Stimulated activated CD4-positive, alpha-beta T cell treated with anti-CD3 and anti-CD28 coated beads, Interleukin-2, amount 100 ng/mL, for 24 hours (primary cell): ENCODE results near the gene MROH2B.

ENCODE experiments used
- DNase-seq, 2 donors: peaks; one replicate each; pipeline ENCODE4 v3.0.0-alpha.2; 2020

The MROH2B gene

DNA sequence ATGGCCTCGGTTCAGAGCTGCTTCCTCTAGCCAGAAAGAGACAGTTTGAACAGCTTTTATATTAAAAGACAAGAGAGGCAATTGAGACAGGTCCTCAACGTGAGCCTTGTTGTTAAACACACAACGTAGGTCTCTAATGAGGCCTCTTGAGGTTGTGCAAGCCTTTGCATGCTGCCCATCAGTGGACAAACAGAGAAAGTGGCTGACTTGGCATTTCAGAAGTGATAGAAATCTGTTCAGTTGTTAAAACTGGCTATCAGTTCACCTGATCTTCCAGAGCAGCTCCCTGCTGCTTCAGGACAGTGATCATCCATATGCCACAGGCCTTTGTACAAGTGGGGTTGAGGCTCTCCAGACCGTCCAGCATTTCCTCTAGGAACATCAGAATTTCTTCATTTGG is 58.8 kb downstream of the MROH2B start:
- DNase-seq, result no peak

DNA sequence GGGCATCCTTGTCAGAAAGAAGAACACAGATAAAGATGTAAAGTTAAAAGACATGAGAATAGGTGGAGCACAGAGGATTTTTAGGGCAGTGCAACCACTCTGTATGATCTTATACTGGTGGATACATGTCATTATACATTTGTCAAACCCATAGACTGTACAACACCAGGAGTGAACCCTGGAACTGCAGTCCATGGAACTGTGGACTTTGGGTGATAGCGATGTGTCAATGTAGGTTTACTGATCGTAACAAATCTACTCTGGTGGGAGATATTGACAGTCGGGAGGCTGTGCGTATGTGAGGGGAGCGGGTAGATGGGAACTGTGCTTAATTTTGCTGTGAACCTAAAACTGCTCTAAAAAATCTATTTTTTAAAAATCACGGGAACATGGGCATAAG is 60.6 kb downstream of the MROH2B start:
- DNase-seq, result no peak

DNA sequence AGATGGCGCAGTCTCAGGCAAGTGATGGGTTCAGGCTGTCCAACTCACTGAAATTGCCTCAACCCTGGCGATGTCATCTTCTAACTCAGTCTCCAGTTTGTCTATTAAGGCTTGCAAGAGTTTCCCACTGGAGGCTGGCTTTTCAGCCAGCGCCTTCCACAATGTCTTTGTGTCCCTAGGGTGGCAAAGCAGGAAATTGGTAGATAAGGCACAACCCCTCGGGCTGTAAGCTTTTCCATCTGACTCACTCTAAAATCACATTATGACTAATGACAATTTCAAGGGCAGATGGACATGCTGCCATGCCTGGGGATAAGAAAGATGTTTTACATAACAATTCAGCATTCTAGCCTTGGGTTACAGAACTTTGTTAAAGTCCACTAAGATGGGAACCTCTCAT is 61.9 kb downstream of the MROH2B start:
- DNase-seq, result no peak

DNA sequence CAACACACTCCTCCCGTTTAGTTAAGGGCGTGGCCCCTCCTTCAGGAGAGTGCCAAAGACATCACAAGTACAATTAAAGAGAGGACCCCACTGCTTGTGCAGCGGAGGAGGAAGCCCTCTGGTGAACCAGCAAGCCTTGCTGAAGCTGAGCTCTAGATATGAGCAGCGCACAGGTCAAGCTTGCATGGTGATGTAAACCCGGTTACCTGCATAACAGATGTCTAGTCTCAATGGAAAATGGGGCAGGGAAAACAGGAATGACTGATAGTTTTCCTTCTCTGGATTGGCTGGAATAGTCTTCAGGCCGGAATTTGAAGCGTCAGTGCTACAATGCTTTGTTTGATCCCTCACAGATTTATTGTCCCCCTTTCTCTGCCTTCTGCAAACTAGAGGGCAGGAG is 66.2 kb downstream of the MROH2B start:
- DNase-seq, result no peak

DNA sequence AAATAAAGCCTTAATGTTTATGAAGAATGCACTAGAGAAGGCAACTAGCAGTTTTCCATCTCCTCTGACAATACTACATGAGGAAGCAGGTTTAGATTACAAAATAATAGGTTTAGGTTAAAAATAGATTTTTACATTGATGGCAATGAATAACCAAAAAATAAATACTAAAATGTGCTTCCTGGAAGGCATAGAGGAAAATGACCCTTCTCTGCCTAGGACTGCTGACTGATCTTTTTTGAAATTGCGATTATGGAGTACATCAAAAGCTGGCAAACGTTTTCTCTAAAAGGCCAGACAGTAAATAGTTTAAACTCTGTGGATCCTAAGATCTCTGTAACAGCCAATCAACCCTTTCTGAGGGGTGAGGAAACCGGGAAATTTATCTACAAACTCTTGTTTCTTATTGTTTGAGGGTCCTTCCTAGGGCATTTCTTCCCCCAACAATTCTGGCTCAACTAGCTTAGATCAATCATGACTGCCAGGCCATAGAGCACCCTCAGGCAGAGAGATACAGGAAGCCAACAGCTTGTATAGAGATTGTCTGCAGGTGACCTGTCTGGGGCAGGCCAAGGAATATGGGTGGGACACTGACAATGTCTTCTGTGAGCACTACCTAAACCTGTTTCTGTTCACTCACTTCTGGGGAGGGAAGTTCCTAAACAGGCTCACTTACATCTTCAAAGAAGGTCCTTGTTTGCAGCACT is 67.3 kb downstream of the MROH2B start:
- no peak for DNase-seq

DNA sequence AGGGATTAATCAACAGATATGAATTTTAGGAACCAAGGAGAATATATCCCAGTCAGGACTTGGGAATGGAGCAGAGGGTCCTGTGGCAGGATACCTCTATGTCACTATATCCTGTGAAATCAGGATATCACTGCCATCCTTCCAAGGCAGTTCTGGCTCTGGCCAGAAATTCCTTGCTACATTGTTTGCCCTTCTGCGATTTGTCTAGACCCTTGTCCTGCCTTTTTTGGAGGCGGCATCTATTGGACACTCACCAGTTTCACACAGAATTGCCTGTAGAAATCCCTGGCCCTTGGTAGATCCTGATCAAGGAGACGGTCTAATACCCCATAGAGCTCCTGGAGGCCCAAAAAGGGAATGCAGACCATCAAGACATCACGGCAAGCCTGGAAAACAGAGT is 71.2 kb downstream of the MROH2B start:
- no peak for DNase-seq

DNA sequence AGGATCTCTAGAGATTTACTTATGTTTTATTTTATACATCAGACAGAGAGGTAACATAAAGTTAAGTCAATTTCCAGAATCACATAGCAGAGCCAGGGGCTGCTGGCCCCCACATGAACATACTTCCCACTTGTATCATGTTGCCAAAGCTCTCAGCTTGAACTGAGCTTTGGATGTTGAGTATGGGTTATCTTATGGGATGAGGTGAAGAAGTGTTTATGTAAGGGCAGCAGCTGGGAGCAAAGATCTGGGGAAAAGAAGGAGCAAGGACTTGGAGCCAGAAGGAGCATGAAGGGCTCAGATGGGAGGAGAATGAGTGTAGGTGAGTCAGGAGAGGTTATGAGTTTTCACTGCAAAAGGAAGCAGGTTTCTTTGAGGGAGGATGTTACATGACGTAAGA is 72.0 kb downstream of the MROH2B start:
- no peak for DNase-seq

DNA sequence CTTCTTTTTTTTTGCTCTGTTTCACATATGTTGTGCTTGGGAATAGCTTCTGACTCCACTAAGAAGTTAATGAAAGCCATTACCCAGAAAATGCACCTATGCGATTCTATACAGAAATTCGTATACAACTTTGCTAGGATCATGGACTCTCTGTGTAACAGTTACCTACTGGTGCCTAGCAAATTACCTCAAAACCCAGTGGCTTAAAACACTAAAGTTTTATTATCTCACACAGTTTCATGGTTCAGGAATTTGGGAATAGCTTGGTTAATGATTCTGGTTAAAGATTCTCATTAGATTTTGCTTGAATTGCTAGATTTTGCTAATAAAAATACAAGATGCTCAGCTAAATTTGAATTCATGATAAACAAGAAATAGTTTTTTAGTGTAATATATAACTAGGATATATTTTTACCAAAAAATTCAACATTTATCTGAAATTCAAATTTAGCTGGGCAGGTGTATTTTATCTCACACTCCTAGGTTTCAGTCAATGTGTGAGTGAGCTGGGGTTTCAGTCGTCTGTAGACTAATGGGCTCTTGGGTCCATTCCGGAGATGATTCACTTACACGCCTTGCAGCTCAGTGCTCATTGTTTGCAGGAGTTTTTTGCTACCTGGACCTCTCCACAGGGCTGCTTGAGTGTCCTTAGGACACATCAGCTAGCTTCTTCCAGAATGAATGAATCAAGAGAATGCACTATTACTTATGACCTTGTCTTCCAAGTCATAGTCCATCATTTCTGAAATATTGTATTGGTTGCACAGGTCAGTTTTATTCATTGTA is 75.1 kb downstream of the MROH2B start:
- DNase-seq, result no peak

DNA sequence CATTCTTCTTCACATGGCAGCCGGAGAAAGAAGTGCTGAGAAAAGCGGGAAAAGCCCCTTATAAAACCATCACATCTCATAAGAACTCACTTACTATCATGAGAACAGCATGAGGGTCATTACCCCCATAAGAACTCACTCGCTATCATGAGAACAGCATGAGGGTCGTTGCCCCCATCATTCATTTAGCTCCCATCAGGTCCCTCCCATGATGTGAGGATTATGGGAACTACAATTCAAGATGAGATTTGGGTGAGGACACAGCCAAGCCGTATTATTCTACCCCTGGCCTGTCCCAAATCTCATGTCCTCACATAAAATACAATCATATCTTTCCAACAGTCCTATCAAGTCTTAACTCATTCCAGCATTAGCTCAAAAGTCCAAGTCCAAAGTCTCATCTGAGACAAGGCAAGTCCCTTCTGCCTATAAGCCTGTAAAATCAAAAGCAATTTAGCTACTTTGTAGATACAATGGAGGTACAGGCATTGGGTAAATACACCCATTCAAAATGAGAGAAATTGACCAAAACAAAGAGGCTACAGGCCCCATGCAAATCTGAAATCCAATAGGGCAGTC is 79.1 kb downstream of the MROH2B start:
- DNase-seq, result no peak

DNA sequence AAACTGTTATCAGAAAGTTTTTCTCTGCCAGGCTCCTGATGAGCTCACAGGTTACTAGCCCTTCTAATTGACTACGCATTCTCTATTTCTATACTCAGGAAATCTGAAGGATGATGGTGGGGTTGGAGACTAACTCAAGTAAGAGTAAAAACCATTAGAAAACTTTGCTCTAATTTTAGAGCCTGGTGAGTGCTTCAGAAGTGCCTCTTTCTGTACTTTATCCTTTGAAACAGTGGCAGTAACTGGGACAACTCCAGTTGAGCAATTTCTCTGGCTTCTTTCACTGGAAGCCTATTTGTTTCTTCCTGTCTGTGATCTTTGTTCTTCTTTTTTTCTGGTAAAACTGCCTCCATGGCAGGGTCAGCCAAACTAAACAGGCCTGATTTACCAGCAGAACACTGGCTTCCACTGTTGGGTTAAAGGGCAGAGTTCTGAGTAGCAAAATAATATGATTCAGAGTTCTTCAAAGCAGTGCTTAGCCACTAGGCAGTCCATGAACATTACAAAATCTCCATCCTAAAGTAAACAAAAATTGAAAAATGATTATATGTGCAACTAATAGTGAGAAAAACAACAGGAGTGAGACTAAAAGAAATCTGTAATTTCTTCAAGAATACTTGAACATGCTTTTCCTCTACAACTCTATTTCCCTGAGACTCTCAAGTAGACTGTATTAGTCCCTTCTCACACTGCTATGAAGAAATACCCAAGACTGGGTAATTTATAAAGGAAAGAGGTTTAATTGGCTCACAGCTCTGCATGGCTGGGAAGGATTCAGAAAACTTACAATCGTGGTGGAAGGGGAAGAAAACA is 79.8 kb downstream of the MROH2B start:
- no peak for DNase-seq

DNA sequence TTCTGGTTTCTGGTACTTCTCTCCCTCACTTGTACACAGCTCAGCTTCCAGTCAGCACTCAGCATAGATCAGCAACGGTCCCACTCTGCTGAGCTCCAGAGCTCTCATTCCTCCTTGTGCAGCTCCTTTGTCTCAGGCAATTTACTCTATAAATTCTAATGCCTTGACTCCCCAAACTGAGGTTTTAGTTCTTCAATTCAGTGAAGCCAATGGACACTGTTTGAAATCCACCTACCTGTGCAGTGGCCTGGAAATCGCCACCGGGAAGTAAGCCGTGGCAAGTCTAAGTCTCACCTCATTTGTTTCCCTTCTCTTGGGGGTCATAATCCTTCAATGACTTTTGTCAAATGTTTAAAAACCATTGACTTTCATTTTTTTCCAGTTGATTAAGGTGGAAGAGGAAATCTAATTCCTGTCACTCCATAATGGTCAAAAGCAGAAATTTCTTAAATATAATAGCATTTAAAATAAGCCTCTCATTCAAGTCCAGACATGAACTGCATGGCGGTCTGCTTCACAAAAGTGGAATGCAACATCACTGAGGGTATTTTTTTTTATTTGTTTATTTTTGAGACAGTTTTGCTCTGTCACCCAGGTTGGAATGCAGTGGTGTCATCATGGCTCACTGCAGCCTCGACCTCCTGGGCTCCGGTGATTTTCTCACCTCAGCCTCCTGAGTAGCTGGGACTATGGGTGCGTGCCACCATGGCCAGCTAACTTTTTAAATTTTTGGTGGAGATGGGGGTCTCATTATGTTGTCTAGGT is 82.2 kb downstream of the MROH2B start:
- DNase-seq, result no peak

DNA sequence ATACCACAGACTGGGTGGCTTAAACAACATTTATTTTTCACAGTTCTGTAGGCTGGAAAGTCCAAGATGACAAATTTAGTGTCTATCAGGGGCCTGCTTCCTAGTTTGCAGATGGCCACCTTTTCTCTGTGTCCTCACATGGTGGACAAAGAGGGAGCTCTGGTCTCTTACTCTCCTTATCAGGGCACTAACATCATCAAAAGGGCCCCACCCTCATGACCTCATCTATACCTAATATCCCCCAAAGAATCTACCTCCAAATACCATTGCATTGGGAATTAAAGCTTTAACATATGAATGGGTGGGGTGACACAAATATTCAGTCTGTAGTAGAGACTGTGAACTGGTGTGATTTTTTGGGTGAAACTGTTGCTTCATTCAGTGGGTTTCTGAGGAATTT is 83.8 kb downstream of the MROH2B start:
- DNase-seq, result no peak

DNA sequence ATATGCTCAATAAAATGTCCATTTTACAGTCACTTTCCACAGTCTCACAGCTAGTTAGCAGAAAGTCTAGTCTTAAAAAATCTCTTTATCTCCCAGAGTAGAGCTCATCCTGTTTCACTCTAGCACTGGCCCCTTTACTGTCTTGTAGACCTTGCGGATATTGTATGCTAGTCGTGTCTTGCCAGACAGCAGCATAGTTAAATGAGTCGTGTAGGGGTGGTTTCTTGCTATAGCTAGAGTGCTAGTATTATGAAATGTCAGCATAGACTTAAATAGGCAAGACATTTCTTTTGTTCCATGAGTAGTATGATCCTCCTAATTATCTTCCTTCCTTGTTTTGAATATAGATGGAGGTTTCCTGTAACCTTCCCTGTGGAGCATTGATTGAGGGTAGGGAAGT is 84.5 kb downstream of the MROH2B start:
- no peak for DNase-seq

DNA sequence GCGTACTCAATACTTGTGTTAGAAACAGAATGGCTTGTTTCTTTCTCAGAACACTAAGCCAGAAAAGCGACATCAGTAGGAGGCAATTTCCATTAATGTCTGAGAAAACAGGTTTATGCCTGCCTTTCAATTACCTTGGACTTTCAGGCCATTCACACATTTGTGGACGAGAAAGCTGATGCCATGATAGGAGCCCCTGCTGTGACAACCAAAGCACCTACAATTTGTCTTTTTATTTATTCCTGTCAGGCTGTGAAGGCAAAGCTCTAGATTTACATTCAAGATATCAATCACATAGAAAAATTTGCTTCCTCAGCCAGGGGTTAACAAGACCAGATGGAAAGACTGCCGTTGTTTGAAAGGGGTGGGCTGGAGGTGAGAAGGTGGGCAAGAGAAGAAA is 85.6 kb downstream of the MROH2B start:
- DNase-seq, result no peak

DNA sequence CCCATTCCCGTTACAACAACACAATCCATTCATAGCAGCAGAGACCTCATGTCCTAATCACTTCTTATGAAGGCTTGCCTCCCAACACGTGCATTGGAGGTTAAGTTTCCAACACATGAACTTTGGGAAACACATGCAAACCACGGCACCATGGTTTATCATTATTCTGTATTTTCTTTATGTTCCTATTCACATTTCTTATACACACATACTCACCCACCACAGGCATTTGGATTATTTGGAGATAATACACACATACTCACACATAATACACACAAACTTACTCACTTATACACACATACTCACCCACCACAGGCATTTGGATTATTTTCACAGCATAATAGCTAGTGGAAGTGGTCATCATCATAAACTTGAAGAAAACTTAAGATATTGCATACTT is 86.3 kb downstream of the MROH2B start:
- DNase-seq, result no peak

DNA sequence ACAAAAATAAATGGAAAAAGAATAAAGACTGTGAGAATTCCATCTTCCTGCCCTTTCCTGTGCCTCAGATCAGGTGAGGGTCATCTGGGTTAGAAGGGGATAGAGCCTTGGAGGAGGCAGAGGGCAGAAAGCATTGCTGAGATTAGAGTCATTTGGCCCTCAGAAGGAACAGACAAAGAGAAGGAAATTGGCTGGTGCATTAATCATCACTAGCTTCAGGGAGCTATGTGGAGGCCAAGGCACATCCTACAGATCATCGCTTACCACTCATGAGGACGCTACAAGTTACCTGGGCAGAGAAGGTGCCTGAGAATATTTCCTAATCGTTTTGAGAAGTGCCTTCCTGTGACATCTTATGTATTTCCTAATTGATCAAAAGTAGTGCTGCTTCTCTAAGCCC is 87.4 kb downstream of the MROH2B start:
- DNase-seq, result no peak

DNA sequence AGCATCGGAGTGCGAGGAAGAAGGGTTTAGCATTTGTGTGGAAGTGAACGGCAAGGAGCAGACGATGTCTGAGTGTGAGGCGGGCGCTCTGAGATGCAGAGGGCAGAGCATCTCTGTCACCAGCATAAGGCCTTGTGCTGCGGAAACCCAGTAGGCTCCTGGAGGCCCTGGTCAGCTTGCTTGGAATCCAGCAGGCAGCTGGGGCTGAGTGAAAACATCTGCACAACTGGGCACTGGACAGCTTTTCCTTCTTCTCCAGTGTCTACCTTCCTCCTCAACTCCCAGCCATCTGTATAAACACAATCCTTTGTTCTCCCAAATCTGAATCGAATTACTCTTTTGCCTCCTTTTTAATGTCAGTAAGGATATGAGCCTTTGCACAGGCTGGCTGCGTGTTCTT is 89.7 kb downstream of the MROH2B start:
- DNase-seq, result no peak

DNA sequence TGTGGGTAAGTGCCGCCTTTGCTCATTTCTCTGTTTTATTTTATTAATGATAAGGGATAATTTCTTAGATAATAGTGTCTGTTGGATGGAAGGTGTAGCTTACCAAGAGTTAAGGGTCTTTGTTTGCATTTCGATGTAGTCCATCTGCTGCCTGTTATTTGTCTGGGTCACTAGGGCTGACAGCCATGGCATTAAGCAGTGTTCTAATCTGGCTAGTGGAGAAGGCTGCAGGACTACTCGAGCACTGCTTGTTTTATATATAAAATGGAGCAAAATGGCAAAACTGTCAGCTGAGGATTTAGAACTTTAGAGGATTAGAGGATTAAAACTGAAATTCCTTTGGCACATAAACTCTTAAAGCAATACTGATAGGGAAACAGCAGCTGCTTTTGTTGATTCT is 94.3 kb downstream of the MROH2B start:
- DNase-seq, result no peak

DNA sequence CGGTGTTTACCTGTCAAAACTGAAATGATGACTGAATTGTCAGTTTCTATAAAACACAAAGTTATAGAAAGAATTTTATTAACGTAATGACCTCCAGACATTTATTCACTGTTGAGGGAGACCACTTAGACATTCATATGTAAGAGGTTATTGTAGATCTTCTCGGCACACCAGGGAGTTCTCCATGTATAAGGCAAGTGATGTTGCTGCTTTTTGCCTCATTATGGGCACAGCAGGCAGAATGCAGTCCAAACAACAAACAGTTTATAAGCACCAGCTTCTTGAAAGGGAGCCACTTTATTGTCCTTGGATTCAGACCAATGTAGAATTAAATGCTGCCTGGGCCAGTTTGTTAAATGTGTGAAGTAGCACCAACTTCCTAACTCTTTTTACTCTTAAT is 95.1 kb downstream of the MROH2B start:
- no peak for DNase-seq

DNA sequence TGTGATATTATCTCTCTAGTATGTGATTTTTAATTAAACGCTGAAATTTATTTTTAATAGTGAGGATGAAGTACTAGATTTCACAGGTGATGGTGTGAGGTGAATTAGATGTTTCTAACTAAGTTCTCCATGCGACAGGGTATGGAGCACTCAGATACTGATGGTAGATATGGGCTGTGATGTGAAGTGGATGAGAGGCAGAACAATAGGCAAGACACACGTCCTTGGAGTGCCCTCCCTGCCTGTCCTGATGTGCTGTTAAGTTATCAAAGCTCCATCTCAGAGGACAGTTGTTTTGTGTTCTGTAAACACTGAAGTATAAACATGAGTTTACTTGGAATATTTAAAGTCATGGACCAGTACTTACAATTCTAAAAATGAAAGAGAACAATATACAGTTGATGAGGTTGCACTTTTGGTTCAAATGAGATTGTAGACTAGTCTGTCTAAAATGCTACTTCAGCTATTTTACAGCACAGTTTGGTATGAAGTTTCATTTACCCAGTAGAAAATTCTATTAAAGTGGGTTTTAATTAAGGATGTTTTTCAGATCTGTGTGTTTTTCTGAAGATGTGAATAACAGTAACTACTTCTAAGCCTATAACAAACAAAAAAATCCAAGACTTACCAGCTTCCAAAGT is 97.7 kb downstream of the MROH2B start:
- DNase-seq, result no peak

DNA sequence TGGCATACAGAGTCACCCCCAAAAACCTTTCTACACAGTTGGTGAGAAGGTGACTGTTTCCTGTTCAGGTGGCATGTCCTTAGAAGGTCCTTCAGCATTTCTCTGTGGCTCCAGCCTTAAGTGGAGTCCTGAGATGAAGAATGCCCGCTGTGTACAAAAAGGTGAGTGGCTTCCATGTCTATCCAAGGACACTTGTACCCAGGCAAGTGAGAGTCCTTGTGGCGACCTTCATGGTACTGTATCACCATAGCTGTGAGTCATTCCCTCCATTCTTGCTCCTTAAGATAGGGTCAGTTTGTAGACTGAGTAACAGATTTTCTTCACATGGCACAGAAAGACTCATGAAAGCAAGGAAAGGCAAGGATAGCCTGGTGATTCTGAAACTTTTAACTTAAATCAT is 98.7 kb downstream of the MROH2B start:
- DNase-seq, result no peak
